Measurements from ENCODE around the gene C2orf42.

GRCh38 chr2:70188460-70188859 lies 2.4 kb downstream of the C2orf42 start:
- TF ChIP-seq CTCF (conservative IDR thresholded peaks at IDR 0.05; ENCODE audit: low read depth, low read length) (no peak), ELK1 (IDR thresholded peaks at IDR 0.05; ENCODE audit: borderline replicate concordance, low read depth, low read length) (no peak), POLR2A (IDR thresholded peaks at IDR 0.05; ENCODE audit: low read depth, low read length) (no peak), CHD1 (IDR thresholded peaks at IDR 0.05; ENCODE audit: low read depth, low read length) (no peak), RCOR1 (IDR thresholded peaks at IDR 0.05; ENCODE audit: insufficient replicate concordance, low read length) (no peak), RFX5 (IDR thresholded peaks at IDR 0.05; ENCODE audit: low read depth, low read length) (no peak), MXI1 (IDR thresholded peaks at IDR 0.05; ENCODE audit: borderline replicate concordance, low read depth, low read length) (no peak), MAFK (IDR thresholded peaks at IDR 0.05; ENCODE audit: low read depth, low read length) (no peak), RAD21 (IDR thresholded peaks at IDR 0.05; ENCODE audit: low read length) (no peak)
